HepG2 (cell line): ENCODE measurements around the gene SPATC1L. TPM values are rescaled to one million over a fixed set of nuclear protein-coding genes. Genes with fewer than 3 reads are reported as not detected.
A peak's percentile ranks its signal among the peaks of the same experiment; 100 is the strongest.

ENCODE experiments used
- ATAC-seq: fragments of 200-7000 bp; cut with Tn5 transposase; 3 replicates; pipeline ENCODE4 v1.9.1; 2020; ENCODE audit warnings: mild to moderate bottlenecking, moderate library complexity
- BruUV-seq: library from RNA; stranded (reverse); fragments of 400-500 nt; replicated peaks from 2 replicates; lab custom pipeline; 2021; lab: Mats Ljungman, UMichigan
- CTCF ChIA-PET: fragments of 300-600 bp; formaldehyde crosslinking; extraction: SDS; loops from one replicate; lab custom pipeline; 2021; ENCODE audit warnings: low total read pairs, inconsistent platforms, low intra/inter-chr PET ratio; lab: Yijun Ruan, JAX
- POLR2A ChIA-PET: fragments of 350-600 bp; sonication (Branson Sonifier 250); formaldehyde crosslinking; loops from one replicate; lab custom pipeline; 2020; ENCODE audit warnings: antibody characterized with exemption, inconsistent platforms; lab: Yijun Ruan, JAX
- DNase-seq: peaks from one replicate; pipeline ENCODE4 v3.0.0-alpha.2; 2015; ENCODE audit warnings: low spot score
- FAIRE-seq: peaks from 3 replicates; lab custom pipeline; 2011; peaks lifted over from hg19 to GRCh38; lab: Jason Lieb, UNC
- H2AFZ ChIP-seq: one replicate; pipeline ENCODE4 v1.6.1; 2011; ENCODE audit warnings: low read length, inconsistent platforms
- H3K27ac ChIP-seq: fragments of 300-600 bp; 3 replicates; pipeline ENCODE4 v1.8.0; 2011; ENCODE audit warnings: mixed run types, mild to moderate bottlenecking, mixed read lengths, low read length, inconsistent platforms; ENCODE audit not compliant: insufficient read depth; ENCODE audit errors: extremely low read length
- H3K27me3 ChIP-seq, 2 experiments: fragments of 200-600 bp in 1 of 2; 2 replicates in 1 of 2; 3 replicates in 1 of 2; pipeline versions ENCODE4 v1.6.0 to v1.8.0; 2011; ENCODE audit warnings: low read length in 2 of 2, mild to moderate bottlenecking in 2 of 2, moderate library complexity in 2 of 2, inconsistent platforms in 1 of 2; ENCODE audit not compliant: insufficient read depth in 2 of 2, control insufficient read depth in 1 of 2
- H3K36me3 ChIP-seq, 2 experiments: fragments of 200-600 bp in 1 of 2; replicated peaks in 1 of 2; 2 replicates in 1 of 2; 3 replicates in 1 of 2; pipeline versions ENCODE4 v1.5.1 to v1.8.0; 2011; ENCODE audit warnings: low read length in 2 of 2, inconsistent platforms in 1 of 2; ENCODE audit not compliant: insufficient read depth in 2 of 2, control insufficient read depth in 1 of 2
- H3K4me1 ChIP-seq: 2 replicates; pipeline ENCODE4 v1.5.1; 2012; ENCODE audit warnings: low read length, inconsistent platforms; ENCODE audit not compliant: insufficient read depth
- H3K4me2 ChIP-seq: 2 replicates; pipeline ENCODE4 v1.6.0; 2011; ENCODE audit warnings: low read depth, low read length, inconsistent platforms
- H3K4me3 ChIP-seq, 3 experiments: fragments of 200-600 bp in 1 of 3; sonication (generic), shearing (Covaris generic) in 1 of 3; replicated peaks in 1 of 3; 2 replicates each; pipeline ENCODE4 v1.5.1; 2011 to 2016; ENCODE audit warnings: low read length in 3 of 3, inconsistent platforms in 2 of 3, low read depth in 2 of 3, mild to moderate bottlenecking in 2 of 3, control low read depth in 1 of 3, mixed read lengths in 1 of 3; ENCODE audit not compliant: insufficient read depth in 1 of 3
- H3K79me2 ChIP-seq: one replicate; pipeline ENCODE4 v1.6.1; 2011; ENCODE audit warnings: low read length, inconsistent platforms; ENCODE audit not compliant: insufficient read depth
- H3K9ac ChIP-seq: 2 replicates; pipeline ENCODE4 v1.6.0; 2011; ENCODE audit warnings: mild to moderate bottlenecking, low read depth, low read length, inconsistent platforms; ENCODE audit not compliant: insufficient read depth
- H3K9me3 ChIP-seq: 2 replicates; pipeline ENCODE4 v1.5.1; 2012; ENCODE audit warnings: mild to moderate bottlenecking, low read length
- H4K20me1 ChIP-seq: 2 replicates; pipeline ENCODE4 v1.6.0; 2011; ENCODE audit warnings: inconsistent platforms, mild to moderate bottlenecking, low read length, moderate library complexity; ENCODE audit not compliant: insufficient read depth
- ESRRA ChIP-seq: sonication (generic); formaldehyde crosslinking; IDR thresholded peaks from 2 replicates; pipeline ENCODE4 v1.5.1; 2020; ENCODE audit warnings: mild to moderate bottlenecking, low read depth, missing genetic modification reagents
- GPN1 ChIP-seq: sonication (generic); formaldehyde crosslinking; IDR thresholded peaks from 2 replicates; pipeline ENCODE4 v1.5.1; 2020; ENCODE audit warnings: missing genetic modification reagents, borderline replicate concordance
- HHEX ChIP-seq: IDR thresholded peaks from 2 replicates; pipeline ENCODE4 v1.6.1; 2016; ENCODE audit warnings: control low read depth
- IKZF1 ChIP-seq: fragments of 450-650 bp; IDR thresholded peaks from 2 replicates; pipeline ENCODE4 v1.7.1; 2016
- JUND ChIP-seq: sonication (generic); formaldehyde crosslinking; IDR thresholded peaks from 2 replicates; pipeline ENCODE4 v1.8.0; 2022; ENCODE audit warnings: mild to moderate bottlenecking, missing genetic modification reagents
- MYC ChIP-seq: sonication (generic); formaldehyde crosslinking; IDR thresholded peaks from 2 replicates; pipeline ENCODE4 v1.9.0; 2021; ENCODE audit warnings: missing genetic modification reagents, borderline replicate concordance
- NR2F1 ChIP-seq, 2 experiments: fragments of 450-650 bp in 1 of 2; formaldehyde crosslinking in 1 of 2; IDR thresholded peaks; 2 replicates each; pipeline versions ENCODE4 v1.5.0 to v1.6.1; 2016 to 2020; ENCODE audit warnings: mild to moderate bottlenecking in 1 of 2, missing compliant biosample characterization in 1 of 2, missing genetic modification reagents in 1 of 2, moderate library complexity in 1 of 2
- PAX8 ChIP-seq: sonication (generic); formaldehyde crosslinking; IDR thresholded peaks from 2 replicates; pipeline ENCODE4 v1.8.0; 2022; ENCODE audit warnings: mild to moderate bottlenecking, missing genetic modification reagents, borderline replicate concordance
- POLR2G ChIP-seq: fragments of 200-400 bp; formaldehyde crosslinking; IDR thresholded peaks from 2 replicates; pipeline ENCODE4 v1.6.1; 2018; ENCODE audit warnings: mild to moderate bottlenecking, low read depth, low read length, moderate library complexity
- SOX5 ChIP-seq: IDR thresholded peaks from 2 replicates; pipeline ENCODE4 v1.6.1; 2016; ENCODE audit warnings: borderline replicate concordance
- ZBTB7A ChIP-seq: sonication (generic); formaldehyde crosslinking; IDR thresholded peaks from 2 replicates; pipeline ENCODE4 v1.8.0; 2022; ENCODE audit warnings: mild to moderate bottlenecking, missing genetic modification reagents
- ZFP37 ChIP-seq: sonication (generic); formaldehyde crosslinking; IDR thresholded peaks from 2 replicates; pipeline ENCODE4 v1.4.0; 2020; ENCODE audit warnings: missing genetic modification reagents, borderline replicate concordance
- ZNF713 ChIP-seq: sonication (generic); formaldehyde crosslinking; IDR thresholded peaks from 2 replicates; pipeline ENCODE4 v1.4.0; 2020; ENCODE audit warnings: mild to moderate bottlenecking, missing genetic modification reagents
- ZNF737 ChIP-seq: sonication (generic); formaldehyde crosslinking; IDR thresholded peaks from 2 replicates; pipeline ENCODE4 v1.5.0; 2020; ENCODE audit warnings: missing genetic modification reagents, mild to moderate bottlenecking, borderline replicate concordance
- ZNF773 ChIP-seq: sonication (generic); formaldehyde crosslinking; IDR thresholded peaks from 2 replicates; pipeline ENCODE4 v1.4.0; 2020; ENCODE audit warnings: missing genetic modification reagents, borderline replicate concordance
- ZNF788 ChIP-seq: sonication (generic); formaldehyde crosslinking; IDR thresholded peaks from 2 replicates; pipeline ENCODE4 v1.5.0; 2020; ENCODE audit warnings: mild to moderate bottlenecking, missing genetic modification reagents, borderline replicate concordance
- ZSCAN20 ChIP-seq: sonication (generic); formaldehyde crosslinking; IDR thresholded peaks from 2 replicates; pipeline ENCODE4 v1.4.0; 2020; ENCODE audit warnings: missing genetic modification reagents, mild to moderate bottlenecking, borderline replicate concordance
- ZZZ3 ChIP-seq: sonication (generic); formaldehyde crosslinking; IDR thresholded peaks from 2 replicates; pipeline ENCODE4 v1.4.0; 2020; ENCODE audit warnings: missing genetic modification reagents, mild to moderate bottlenecking, borderline replicate concordance
- WGBS: methylation state at CpG from one replicate; pipeline ENCODE4 v1.1.6; 2017; ENCODE audit warnings: low lambda C conversion rate; 5-methylcytosine and 5-hydroxymethylcytosine counted together
- in situ Hi-C: cut with HindIII; loops from 2 replicates; pipeline ENCODE4 v1.10.0; 2017; ENCODE audit warnings: low pct_unique_long_range_greater_than_20kb; ENCODE audit not compliant: extremely low pct_ligation_motif_present
- intact Hi-C: fragments of 100-400 bp; cut with micrococcal nuclease; formaldehyde crosslinking; loops from one replicate; pipeline ENCODE4 v1.10.0; 2022; ENCODE audit not compliant: unreplicated experiment
- polyA plus RNA-seq, 8 experiments: library from polyadenylated mRNA; depleted of rRNA in 3 of 8; stranded (reverse) in 7 of 8; unstranded in 1 of 8; fragments of >200 nt; fragmentation: Illumina TruSeq in 4 of 8; extraction: Trizol in 4 of 8; gene quantifications; 2 replicates each; pipeline versions ENCODE4 v1.2.1 to v1.2.3, GENCODE V29; 2011 to 2016; ENCODE audit warnings: low read depth in 4 of 8, missing spikeins in 1 of 8, mixed read lengths in 1 of 8; ENCODE audit not compliant: insufficient read depth in 1 of 8
- total RNA-seq, 5 experiments: library from RNA; depleted of rRNA; stranded (reverse); fragments of >200 nt; fragmentation: Illumina TruSeq; extraction: Trizol; gene quantifications; 2 replicates each; pipeline ENCODE4 v1.2.3, GENCODE V29; 2016; ENCODE audit warnings: low read depth in 1 of 5
- TF ChIP-seq, protein P1 (sequence below): sonication (generic); formaldehyde crosslinking; IDR thresholded peaks from 2 replicates; pipeline ENCODE4 v1.4.0; 2020; ENCODE audit warnings: missing genetic modification reagents
- TF ChIP-seq, protein P2 (sequence below): IDR thresholded peaks from 2 replicates; pipeline ENCODE4 v1.6.1; 2016; ENCODE audit warnings: low read depth
- TF ChIP-seq, protein P3 (sequence below): sonication (generic); formaldehyde crosslinking; IDR thresholded peaks from 2 replicates; pipeline ENCODE4 v1.5.1; 2020; ENCODE audit warnings: missing genetic modification reagents, mild to moderate bottlenecking, borderline replicate concordance

Gene SPATC1L
- total and polyA plus RNA-seq, 2 of the 13 experiments (the other 11 are each of a cell fraction or from before 2014, with no cell fraction given), result 1.4 to 3.3 TPM

DNA sequence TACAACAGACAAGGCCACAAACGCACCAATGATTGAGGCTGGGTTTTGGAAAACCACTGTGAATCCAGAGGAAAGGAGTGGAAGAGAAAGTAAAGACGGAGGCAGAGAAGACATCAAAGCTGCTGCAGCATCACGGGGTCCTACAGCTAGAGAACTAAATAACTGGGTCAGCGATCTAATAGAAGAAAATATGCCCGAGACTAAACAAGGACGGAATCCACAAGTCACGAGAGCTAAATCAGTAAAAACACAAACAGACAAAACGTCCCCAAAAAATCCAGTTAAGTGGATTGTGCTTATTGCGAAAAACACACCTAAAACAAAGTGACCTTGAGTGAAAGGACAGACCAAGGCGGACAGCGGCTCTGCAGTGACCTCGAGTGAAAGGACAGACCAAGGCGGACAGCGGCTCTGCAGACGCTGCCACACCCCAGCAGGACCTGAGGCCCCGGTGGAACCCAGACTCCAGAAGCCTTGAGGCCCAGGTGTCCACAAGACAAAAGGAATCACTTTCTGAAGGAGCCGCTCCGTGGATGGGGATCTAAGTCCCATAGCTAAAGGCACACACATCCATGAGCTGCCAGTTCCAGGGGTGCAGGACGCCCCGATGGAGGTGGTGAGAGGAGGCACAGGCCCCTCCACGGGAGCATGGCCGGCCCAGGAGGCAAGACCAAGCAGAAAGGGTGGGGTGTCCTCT is 34.9 kb downstream of the SPATC1L start:
- peak; percentile 30 for DNase-seq
- H2AFZ ChIP-seq, result no peak overlapping the region
- 68% methylated on average over 20 of the region's 22 CpGs for WGBS
- H3K4me1 ChIP-seq, result peaks cover 55% of the 10 kb centered on the region
- BruUV-seq, result no TSS peak
- FAIRE-seq, result peak; percentile 47
- in situ Hi-C loops (no loop called here), intact Hi-C loops (loop anchor here (5.0 kb wide), 2 partner anchors 173 to 177 kb away; partner anchors contain the start of genes C21orf58 and PCNT)
- H3K79me2 ChIP-seq, result peaks cover 12% of the 10 kb centered on the region
- ATAC-seq, result no peak
- H3K9me3 ChIP-seq, result no peaks in the 10 kb centered on the region
- ChIA-PET POLR2A (no interaction called here), CTCF (no interaction called here)
- H3K27ac ChIP-seq, result no peak overlapping the region
- no peak overlapping the region for H3K9ac ChIP-seq
- H3K4me3 ChIP-seq, result no peak overlapping the region; a peak in 1 of 6 replicates
- H3K36me3 ChIP-seq, result peaks cover 4 to 27% of the 10 kb centered on the region in 2 experiments; a peak in 4 of 5 replicates
- no peak overlapping the region for H3K4me2 ChIP-seq
- no peaks in the 10 kb centered on the region; a peak in 1 of 5 replicates for H3K27me3 ChIP-seq
- peaks cover 9% of the 10 kb centered on the region; the same call in 1 of the 2 replicates for H4K20me1 ChIP-seq
- TF ChIP-seq ZFP37 (no peak), ZZZ3 (CRISPR knock-in tag) (no peak), ZNF713 (CRISPR knock-in tag) (no peak), JUND (no peak), MYC (CRISPR knock-in tag) (no peak), NR2F1 (CRISPR knock-in tag; IDR thresholded peaks at IDR 0.05) (no peak), POLR2G (no peak), GPN1 (CRISPR knock-in tag) (no peak), ZSCAN20 (CRISPR knock-in tag) (peak; percentile 50; the same call in 1 of the 2 replicates), ZNF788 (CRISPR knock-in tag) (no peak), PAX8 (no peak), SOX5 (CRISPR knock-in tag) (0 out of 2 replicates have a peak, but pooled peaks have one; percentile 14), ESRRA (CRISPR knock-in tag) (peak; percentile 88), ZNF737 (CRISPR knock-in tag) (no peak), IKZF1 (no peak), ZBTB7A (CRISPR knock-in tag) (no peak), HHEX (CRISPR knock-in tag) (no peak), ZNF773 (CRISPR knock-in tag) (no peak)
- TF ChIP-seq, protein P1, sequence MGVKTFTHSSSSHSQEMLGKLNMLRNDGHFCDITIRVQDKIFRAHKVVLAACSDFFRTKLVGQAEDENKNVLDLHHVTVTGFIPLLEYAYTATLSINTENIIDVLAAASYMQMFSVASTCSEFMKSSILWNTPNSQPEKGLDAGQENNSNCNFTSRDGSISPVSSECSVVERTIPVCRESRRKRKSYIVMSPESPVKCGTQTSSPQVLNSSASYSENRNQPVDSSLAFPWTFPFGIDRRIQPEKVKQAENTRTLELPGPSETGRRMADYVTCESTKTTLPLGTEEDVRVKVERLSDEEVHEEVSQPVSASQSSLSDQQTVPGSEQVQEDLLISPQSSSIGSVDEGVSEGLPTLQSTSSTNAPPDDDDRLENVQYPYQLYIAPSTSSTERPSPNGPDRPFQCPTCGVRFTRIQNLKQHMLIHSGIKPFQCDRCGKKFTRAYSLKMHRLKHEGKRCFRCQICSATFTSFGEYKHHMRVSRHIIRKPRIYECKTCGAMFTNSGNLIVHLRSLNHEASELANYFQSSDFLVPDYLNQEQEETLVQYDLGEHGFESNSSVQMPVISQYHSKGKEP (CRISPR knock-in tag), result no peak
- TF ChIP-seq, protein P2, sequence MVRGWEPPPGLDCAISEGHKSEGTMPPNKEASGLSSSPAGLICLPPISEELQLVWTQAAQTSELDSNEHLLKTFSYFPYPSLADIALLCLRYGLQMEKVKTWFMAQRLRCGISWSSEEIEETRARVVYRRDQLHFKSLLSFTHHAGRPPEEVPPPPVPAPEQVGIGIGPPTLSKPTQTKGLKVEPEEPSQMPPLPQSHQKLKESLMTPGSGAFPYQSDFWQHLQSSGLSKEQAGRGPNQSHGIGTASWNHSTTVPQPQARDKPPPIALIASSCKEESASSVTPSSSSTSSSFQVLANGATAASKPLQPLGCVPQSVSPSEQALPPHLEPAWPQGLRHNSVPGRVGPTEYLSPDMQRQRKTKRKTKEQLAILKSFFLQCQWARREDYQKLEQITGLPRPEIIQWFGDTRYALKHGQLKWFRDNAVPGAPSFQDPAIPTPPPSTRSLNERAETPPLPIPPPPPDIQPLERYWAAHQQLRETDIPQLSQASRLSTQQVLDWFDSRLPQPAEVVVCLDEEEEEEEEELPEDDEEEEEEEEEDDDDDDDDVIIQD (CRISPR knock-in tag), result no peak
- TF ChIP-seq, protein P3, sequence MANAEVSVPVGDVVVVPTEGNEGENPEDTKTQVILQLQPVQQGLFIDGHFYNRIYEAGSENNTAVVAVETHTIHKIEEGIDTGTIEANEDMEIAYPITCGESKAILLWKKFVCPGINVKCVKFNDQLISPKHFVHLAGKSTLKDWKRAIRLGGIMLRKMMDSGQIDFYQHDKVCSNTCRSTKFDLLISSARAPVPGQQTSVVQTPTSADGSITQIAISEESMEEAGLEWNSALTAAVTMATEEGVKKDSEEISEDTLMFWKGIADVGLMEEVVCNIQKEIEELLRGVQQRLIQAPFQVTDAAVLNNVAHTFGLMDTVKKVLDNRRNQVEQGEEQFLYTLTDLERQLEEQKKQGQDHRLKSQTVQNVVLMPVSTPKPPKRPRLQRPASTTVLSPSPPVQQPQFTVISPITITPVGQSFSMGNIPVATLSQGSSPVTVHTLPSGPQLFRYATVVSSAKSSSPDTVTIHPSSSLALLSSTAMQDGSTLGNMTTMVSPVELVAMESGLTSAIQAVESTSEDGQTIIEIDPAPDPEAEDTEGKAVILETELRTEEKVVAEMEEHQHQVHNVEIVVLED (CRISPR knock-in tag), result no peak
